Activated naive CD4-positive, alpha-beta T cell (primary cell): ENCODE data around the gene CACYBP.
A peak's percentile ranks its signal among the peaks of the same experiment; 100 is the strongest.
"Not testable (repeated sequence)": the region's sequence is repeated elsewhere in the genome, so short reads cannot be mapped to it uniquely, and the experiment has no call there.

ENCODE experiments used
- DNase-seq, 4 experiments: peaks; one replicate each; lab custom pipeline; 2025; lab: John Stamatoyannopoulos, UW

CACYBP gene

GRCh38 chr1:175009532-175009931, 9.8 kb downstream of the CACYBP start:
- no peak for DNase-seq

- no peak for DNase-seq
Observed at GRCh38 chr1:175013445-175013844, 13.7 kb downstream of the CACYBP start.

- DNase-seq = no peak
Observed at GRCh38 chr1:175015243-175015642, 15.5 kb downstream of the CACYBP start.

GRCh38 chr1:175019524-175019923, 19.8 kb downstream of the CACYBP start:
- no peak for DNase-seq

GRCh38 chr1:175023043-175023921, 23.5 kb downstream of the CACYBP start, which contains the start of gene MRPS14:
Gene MRPS14, minus strand, starts transcription at chr1:175023425. Its CDS starts 17 bp downstream, at chr1:175023408.
- DNase-seq = peak; percentile 90 to 95 (median 94)

- DNase-seq = not testable (repeated sequence)
Observed at GRCh38 chr1:175023922-175024242, 24.1 kb downstream of the CACYBP start.

GRCh38 chr1:175024773-175025172, 25.0 kb downstream of the CACYBP start:
- DNase-seq = no peak

GRCh38 chr1:175033953-175034352, 34.2 kb downstream of the CACYBP start:
- no peak for DNase-seq

GRCh38 chr1:175034775-175035174, 35.0 kb downstream of the CACYBP start:
- no peak for DNase-seq

- DNase-seq = no peak
Observed at GRCh38 chr1:175035865-175036264, 36.1 kb downstream of the CACYBP start.

GRCh38 chr1:175036476-175036875, 36.7 kb downstream of the CACYBP start:
- no peak for DNase-seq

GRCh38 chr1:175037416-175037815, 37.7 kb downstream of the CACYBP start:
- no peak for DNase-seq

GRCh38 chr1:175040324-175040879, 40.7 kb downstream of the CACYBP start:
- no peak for DNase-seq

- DNase-seq = no peak
Observed at GRCh38 chr1:175042650-175043049, 42.9 kb downstream of the CACYBP start.

- no peak for DNase-seq
Observed at GRCh38 chr1:175043824-175044223, 44.1 kb downstream of the CACYBP start.

GRCh38 chr1:175044591-175044990, 44.8 kb downstream of the CACYBP start:
- DNase-seq = not testable (repeated sequence)

GRCh38 chr1:175045097-175045496, 45.4 kb downstream of the CACYBP start:
- DNase-seq = no peak

GRCh38 chr1:175045519-175045918, 45.8 kb downstream of the CACYBP start:
- DNase-seq = no peak

GRCh38 chr1:175050992-175051391, 51.2 kb downstream of the CACYBP start:
- DNase-seq = no peak

- DNase-seq = no peak
Observed at GRCh38 chr1:175054736-175055135, 55.0 kb downstream of the CACYBP start.
